Panc1 (cell line): ENCODE measurements around the gene TMEM258.

ENCODE experiments used
- POLR2AphosphoS5 ChIP-seq: IDR thresholded peaks from 2 replicates; pipeline ENCODE4 v1.6.1; 2012; ENCODE audit warnings: mild to moderate bottlenecking, low read depth, low read length, moderate library complexity
- REST ChIP-seq, 2 experiments: IDR thresholded peaks; 2 replicates each; pipeline ENCODE4 v1.6.1; 2011 to 2012; ENCODE audit warnings: low read depth in 2 of 2, control low read depth in 1 of 2, low read length in 1 of 2, mild to moderate bottlenecking in 1 of 2, moderate library complexity in 1 of 2; ENCODE audit not compliant: insufficient read depth in 1 of 2
- TF ChIP-seq, protein P1 (sequence below): fragments of 450-650 bp; IDR thresholded peaks from 2 replicates; pipeline ENCODE4 v1.5.1; 2017; ENCODE audit warnings: mild to moderate bottlenecking

DNA sequence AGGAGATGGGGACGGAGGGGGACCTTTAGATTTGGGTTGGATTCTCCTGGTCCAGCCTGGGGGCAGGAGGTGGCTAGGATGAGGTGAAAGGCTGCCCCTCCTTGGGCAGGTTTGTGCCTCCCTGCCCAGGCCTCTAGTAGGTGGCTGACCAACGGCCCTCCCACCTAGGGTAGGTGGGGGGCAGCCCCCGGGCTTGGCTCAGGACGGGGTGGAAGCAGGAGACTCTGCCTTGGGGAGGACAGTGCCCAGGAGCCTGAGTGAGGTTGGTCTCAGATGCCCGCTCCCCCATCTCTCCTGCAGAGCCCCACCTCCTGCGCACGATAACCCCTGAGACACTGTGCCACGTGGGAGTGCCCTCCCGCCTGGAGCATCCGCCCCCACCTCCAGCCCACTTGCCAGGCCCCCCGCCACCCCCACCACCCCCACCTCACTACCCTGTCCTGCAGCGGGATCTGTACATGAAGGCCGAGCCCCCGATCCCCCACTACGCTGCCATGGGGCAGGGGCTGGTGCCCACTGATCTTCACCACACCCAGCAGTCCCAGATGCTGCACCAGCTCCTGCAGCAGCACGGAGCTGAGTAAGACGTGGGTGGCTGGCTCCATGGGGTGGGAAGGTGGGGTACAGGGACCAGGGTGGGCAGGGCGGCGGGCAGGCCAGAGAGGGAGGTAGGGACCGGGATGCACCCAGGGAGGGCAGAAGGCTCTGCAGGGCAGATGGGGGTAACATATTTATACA, 22.3 kb downstream of the TMEM258 start:
- TF ChIP-seq REST (IDR thresholded peaks at IDR 0.05; ENCODE audit: insufficient read depth in 1 of 2, low read depth in 2 of 2, low read length in 1 of 2) (no peak), POLR2AphosphoS5 (no peak)
- TF ChIP-seq, protein P1, sequence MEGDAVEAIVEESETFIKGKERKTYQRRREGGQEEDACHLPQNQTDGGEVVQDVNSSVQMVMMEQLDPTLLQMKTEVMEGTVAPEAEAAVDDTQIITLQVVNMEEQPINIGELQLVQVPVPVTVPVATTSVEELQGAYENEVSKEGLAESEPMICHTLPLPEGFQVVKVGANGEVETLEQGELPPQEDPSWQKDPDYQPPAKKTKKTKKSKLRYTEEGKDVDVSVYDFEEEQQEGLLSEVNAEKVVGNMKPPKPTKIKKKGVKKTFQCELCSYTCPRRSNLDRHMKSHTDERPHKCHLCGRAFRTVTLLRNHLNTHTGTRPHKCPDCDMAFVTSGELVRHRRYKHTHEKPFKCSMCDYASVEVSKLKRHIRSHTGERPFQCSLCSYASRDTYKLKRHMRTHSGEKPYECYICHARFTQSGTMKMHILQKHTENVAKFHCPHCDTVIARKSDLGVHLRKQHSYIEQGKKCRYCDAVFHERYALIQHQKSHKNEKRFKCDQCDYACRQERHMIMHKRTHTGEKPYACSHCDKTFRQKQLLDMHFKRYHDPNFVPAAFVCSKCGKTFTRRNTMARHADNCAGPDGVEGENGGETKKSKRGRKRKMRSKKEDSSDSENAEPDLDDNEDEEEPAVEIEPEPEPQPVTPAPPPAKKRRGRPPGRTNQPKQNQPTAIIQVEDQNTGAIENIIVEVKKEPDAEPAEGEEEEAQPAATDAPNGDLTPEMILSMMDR: no peak
